HUES6 (cell line): Measurements from ENCODE around the gene FAM240A.

Experiments
- H3K27ac ChIP-seq: 2 replicates; pipeline ENCODE4 v1.7.0; 2013; ENCODE audit warnings: low read depth, mild to moderate bottlenecking, low read length, inconsistent platforms
- H3K27me3 ChIP-seq: 2 replicates; pipeline ENCODE4 v1.6.1; 2013; ENCODE audit warnings: low read length; ENCODE audit not compliant: control insufficient read depth, insufficient read depth
- H3K36me3 ChIP-seq: 2 replicates; pipeline ENCODE4 v1.6.1; 2013; ENCODE audit warnings: low read length; ENCODE audit not compliant: control insufficient read depth, insufficient read depth
- H3K4me1 ChIP-seq: 2 replicates; pipeline ENCODE4 v1.6.1; 2013; ENCODE audit warnings: low read length; ENCODE audit not compliant: control insufficient read depth, insufficient read depth
- H3K4me3 ChIP-seq: 2 replicates; pipeline ENCODE4 v1.5.1; 2013; ENCODE audit warnings: low read depth, low read length
- H3K9ac ChIP-seq: one replicate; pipeline ENCODE4 v1.6.1; 2013; ENCODE audit warnings: mild to moderate bottlenecking, low read length
- H3K9me3 ChIP-seq: 2 replicates; pipeline ENCODE4 v1.6.1; 2013; ENCODE audit warnings: low read depth, low read length; ENCODE audit not compliant: control insufficient read depth, insufficient read depth

FAM240A gene

DNA sequence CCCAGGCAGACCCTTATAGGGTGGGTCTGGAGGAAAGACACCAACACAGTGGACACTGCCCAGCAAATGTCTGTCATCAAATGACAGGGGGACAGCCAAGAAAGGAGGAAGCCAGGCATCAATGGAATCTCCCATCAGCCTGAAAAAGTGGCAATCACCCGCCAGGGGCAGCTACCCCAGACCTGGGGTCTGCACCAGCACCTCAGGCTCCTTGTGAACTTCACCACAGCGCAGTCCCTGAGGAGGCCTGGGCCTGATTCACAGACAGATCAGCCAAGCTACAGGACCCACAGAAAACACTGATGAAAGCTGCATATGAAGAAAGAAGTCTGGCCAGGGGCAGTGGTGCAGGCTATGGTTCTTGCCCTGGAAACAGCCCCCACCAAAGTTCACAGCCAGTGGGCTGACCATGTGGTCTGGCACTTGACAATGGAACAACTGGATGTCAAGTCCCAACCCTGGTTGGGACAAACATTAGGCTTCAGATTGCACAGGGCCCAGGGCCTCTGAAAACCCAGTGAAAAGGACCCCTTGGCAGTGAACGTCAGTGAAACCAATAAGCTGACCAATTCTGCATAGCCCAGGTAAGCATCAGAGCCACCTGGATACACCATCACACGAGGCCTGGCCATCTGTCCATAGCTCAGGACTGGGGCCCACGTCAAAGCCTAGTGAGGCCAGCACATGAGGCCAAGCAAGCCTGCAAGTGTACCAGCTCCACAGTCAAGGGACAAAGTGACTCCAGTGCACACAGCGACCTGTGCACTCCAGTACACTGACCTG is 52.1 kb downstream of the FAM240A start:
- no peaks in the 10 kb centered on the region for H3K27me3 ChIP-seq
- H3K36me3 ChIP-seq = no peaks in the 10 kb centered on the region
- peaks cover 44% of the 10 kb centered on the region for H3K4me1 ChIP-seq
- H3K9ac ChIP-seq = no peak overlapping the region
- H3K27ac ChIP-seq = no peak overlapping the region
- no peaks in the 10 kb centered on the region for H3K9me3 ChIP-seq
- H3K4me3 ChIP-seq = no peak overlapping the region

DNA sequence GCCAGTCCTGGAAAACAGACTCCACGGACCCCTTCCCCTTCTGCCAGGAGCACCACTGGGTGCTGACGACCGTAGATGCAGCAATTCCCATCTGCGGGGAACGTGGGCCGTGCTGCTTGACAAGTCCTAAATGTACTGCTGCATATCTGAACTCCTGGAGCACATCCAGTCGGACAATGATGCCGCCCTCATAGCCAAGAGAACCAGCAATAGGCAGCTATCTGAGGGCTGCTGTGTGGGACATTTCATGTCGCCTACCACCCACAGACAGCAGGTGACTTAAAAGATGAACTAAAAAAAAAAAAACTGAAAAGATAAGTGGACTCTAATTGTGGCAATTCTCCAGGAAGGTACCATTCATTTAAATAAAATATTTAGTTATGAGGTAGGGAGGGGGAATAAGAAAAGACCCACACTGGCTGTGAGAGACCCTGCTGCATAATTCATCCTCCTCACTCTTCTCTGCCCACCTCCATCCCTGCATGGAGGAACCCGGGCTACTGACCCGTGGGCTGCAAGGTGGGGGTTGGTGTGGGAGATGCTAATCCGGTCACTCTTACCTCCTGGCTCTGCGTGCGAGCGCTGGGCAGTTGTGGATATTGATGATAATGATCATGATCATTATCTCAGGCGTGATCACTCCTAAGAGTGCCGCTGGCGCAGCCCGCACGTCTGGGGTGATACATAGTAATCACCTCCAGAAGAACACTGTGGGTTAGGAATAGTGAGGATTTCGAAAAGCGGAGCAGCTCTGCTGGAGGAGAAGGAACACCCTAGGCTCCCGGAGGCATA is 52.8 kb downstream of the FAM240A start:
- H3K36me3 ChIP-seq = no peaks in the 10 kb centered on the region

DNA sequence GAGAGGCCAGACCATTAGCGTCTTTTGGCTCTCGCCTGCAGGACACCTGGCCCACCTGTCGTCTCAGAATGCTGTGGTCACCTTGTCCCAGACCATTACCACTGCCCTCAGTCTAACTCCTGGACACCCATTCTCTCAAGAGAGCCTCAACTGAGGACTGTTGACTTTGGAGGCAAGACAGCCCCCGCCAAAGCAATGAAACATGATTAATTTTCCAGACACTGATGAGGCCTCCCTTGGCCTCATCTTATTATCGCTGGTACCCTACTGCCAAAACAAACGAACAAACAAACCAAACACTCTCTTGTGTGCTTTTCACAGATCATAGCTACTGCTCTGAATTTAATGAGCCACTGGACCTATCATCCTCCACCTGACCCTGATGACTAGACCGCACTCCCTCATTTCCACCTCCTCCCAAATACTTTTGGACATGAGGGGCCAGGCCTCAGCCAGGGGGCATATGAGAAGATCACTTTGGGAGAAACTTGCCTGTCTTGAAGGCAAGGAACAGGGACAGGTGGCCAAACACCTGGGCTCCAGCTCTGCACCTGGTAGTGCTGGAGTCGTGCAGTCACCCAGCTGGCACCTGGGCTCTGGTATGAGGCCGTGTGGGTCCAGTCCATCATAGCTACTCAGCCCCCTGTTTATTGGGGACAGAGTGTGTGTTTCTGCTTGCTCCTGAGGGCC is 53.6 kb downstream of the FAM240A start:
- no peaks in the 10 kb centered on the region for H3K36me3 ChIP-seq
- H3K4me3 ChIP-seq = no peak overlapping the region
- no peak overlapping the region for H3K9ac ChIP-seq
- H3K27me3 ChIP-seq = no peaks in the 10 kb centered on the region
- no peak overlapping the region for H3K27ac ChIP-seq
- H3K9me3 ChIP-seq = no peaks in the 10 kb centered on the region
- peaks cover 28% of the 10 kb centered on the region for H3K4me1 ChIP-seq

More for the DNA sequence above, 52.8 kb downstream of the FAM240A start:
- Histone ChIP-seq H3K9ac (no peak overlapping the region), H3K4me3 (no peak overlapping the region), H3K9me3 (no peaks in the 10 kb centered on the region), H3K27me3 (no peaks in the 10 kb centered on the region), H3K4me1 (peaks cover 36% of the 10 kb centered on the region), H3K27ac (no peak overlapping the region)

DNA sequence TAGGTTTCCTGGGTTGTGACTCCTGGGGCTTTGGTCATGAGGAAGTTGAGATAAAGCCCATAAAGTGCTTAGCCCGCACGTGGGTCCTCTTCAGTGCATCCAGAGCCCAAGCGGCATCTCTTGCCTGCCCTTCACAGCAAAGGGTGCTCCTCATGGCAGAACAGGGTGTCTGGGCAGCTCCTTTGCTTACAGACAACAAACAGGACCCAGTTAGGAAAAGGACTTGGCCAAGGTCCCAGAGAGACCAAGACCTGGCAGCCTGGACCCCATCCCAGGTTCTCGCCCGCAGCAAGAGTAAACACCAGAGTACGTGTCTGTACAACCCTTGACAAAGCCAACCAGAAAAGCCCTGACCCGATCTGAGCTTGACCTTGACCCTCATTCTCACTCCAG is 54.1 kb downstream of the FAM240A start:
- H3K27ac ChIP-seq = no peak overlapping the region
- H3K9ac ChIP-seq = no peak overlapping the region
- no peaks in the 10 kb centered on the region for H3K9me3 ChIP-seq
- peaks cover 23% of the 10 kb centered on the region for H3K4me1 ChIP-seq
- H3K4me3 ChIP-seq = no peak overlapping the region
- H3K36me3 ChIP-seq = no peaks in the 10 kb centered on the region
- H3K27me3 ChIP-seq = no peaks in the 10 kb centered on the region

DNA sequence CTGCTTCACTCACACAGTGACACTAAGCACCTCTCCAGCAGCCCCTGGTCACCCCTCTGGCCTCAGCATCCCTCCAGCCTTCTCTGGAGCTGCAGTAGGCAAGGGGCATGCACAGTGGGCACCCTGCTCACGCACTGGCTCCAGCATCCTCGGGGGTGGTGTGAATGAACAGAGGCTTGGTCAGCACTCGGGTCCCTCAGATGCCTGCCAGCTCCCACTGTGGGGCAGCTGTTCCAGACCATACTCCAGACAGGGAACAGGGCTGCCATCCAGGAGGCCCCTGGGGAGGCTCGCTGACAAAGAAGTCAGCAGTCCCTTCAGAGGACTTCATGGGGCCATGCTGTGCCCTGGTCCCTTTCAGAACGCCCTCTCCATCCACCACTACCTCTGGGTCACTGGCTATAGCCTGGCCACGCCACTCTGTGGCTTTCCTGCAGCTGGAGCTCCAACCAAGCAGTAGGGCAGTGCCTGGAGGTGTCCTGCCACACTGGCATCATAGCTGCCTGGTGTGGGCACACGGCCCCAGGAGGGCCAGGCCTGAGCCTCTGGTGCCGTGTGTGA is 54.8 kb downstream of the FAM240A start:
- Histone ChIP-seq H3K4me1 (peaks cover 16% of the 10 kb centered on the region), H3K27ac (no peak overlapping the region), H3K9me3 (no peaks in the 10 kb centered on the region), H3K27me3 (no peaks in the 10 kb centered on the region), H3K9ac (no peak overlapping the region), H3K36me3 (no peaks in the 10 kb centered on the region), H3K4me3 (no peak overlapping the region)

DNA sequence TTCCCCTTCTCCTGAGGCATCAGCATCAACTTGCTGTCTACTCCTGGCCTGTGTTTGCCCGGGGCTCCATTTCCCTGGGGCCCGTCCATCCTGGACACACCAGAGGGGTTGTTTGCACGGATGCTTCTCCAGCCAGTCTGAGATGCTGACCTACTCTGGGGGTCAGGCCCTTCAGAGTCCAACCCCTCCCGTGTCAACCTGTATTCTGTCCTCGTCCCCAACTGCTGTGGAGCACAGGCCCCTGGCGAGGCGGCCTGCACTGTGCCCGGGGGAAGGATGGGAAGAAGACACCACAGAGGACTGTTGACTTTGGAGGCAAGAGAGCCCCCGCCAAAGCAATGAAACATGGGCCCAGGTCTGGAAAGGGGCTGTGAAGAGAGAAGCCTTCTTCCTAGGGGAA is 55.3 kb downstream of the FAM240A start:
- Histone ChIP-seq H3K36me3 (no peaks in the 10 kb centered on the region), H3K27ac (no peak overlapping the region), H3K9ac (no peak overlapping the region), H3K4me3 (no peak overlapping the region), H3K4me1 (peaks cover 11% of the 10 kb centered on the region), H3K9me3 (no peaks in the 10 kb centered on the region), H3K27me3 (no peaks in the 10 kb centered on the region)

DNA sequence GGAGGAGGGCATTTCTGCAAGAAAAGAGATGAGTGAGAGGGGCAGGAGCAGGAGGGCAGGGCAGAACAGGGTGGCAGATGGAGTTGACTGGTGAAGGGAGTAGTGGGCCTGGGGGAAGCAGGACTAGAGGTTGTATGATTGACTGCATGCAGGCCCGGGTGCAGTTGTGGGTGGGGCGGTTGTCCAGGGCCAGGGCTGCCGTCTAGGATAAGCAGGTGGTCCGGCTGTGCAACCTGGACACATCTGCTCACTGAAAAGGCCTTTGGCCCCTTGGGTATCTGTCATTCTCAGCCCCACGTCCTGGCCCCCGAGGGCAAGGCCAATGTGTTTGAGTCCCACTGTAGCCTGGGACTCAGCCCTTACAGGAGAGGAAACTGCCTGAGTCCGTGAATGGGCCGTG is 55.8 kb downstream of the FAM240A start:
- H3K27me3 ChIP-seq = no peaks in the 10 kb centered on the region

DNA sequence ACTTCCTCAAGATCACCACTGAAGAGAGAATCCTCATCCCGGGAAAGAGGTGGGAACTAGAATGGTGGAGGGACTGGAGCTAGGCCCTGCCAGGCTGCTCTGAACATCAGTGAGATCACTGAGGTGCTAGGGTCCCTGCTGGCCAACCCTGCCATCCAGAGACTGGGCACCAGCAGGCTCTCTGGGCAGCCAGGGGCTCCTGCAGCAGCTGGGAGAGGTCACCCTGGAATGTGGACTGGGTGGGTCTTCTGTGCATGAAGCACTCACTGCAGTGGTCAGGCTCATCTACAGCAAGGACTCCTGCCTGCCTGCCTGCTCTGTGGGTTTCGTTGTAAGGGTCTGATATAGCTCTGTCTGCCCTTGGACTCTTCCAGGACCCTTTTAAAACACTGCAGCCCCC is 56.3 kb downstream of the FAM240A start:
- Histone ChIP-seq H3K27me3 (no peaks in the 10 kb centered on the region), H3K36me3 (no peaks in the 10 kb centered on the region), H3K9me3 (no peaks in the 10 kb centered on the region), H3K27ac (no peak overlapping the region), H3K4me1 (peaks cover 7% of the 10 kb centered on the region; the same call in 1 of the 2 replicates), H3K9ac (no peak overlapping the region), H3K4me3 (no peak overlapping the region)

More for the DNA sequence above, 55.8 kb downstream of the FAM240A start:
- Histone ChIP-seq H3K9ac (no peak overlapping the region), H3K9me3 (no peaks in the 10 kb centered on the region), H3K4me3 (no peak overlapping the region), H3K36me3 (no peaks in the 10 kb centered on the region), H3K27ac (no peak overlapping the region), H3K4me1 (peaks cover 6% of the 10 kb centered on the region; the same call in 1 of the 2 replicates)

DNA sequence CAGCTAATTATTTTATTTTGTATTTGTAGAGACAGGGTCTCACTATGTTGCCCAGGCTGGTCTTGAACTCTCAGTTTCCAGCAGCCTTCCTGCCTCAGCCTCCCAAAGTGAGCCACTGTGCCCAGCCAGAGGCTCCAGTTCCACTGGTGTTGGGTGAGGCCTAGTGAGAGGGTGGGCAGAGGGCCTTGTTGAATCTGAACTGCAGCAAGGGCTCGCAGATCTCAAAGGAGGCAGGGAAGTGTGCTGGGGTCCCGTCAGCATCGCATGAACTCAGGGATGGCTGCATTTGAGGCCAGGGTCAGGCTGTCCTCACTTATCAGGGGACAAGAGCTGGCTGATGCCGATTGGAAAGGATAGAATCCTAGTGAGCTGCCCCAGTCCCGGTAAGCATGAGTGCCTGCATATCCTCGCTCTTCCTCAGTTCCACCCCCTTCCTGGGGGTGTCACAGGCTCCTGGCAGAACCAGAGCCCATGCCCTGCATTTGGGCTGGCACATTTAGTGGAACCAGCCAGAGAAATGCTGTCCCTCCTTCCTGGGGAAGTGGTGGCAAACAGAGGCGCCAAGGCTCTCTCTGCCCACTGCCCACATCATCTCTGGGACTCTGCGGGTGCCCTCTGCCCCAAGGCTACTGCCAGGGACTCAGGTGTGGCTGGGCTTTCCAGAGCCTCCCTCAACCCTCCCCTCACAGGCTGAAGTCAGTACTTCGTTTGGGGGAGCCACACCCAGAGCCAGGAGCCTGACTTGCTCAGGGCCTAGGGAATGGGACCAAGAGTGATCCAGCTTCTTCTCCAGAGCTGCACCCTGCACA is 57.1 kb downstream of the FAM240A start:
- H3K36me3 ChIP-seq = no peaks in the 10 kb centered on the region
- peaks cover 5% of the 10 kb centered on the region; the same call in 1 of the 2 replicates for H3K4me1 ChIP-seq
- H3K4me3 ChIP-seq = no peak overlapping the region
- no peaks in the 10 kb centered on the region for H3K27me3 ChIP-seq
- H3K27ac ChIP-seq = no peak overlapping the region
- no peak overlapping the region for H3K9ac ChIP-seq
- H3K9me3 ChIP-seq = no peaks in the 10 kb centered on the region
